HUES48 (cell line): Measurements from ENCODE around the gene UCP2.

ENCODE experiments used
- H3K27ac ChIP-seq: one replicate; pipeline ENCODE4 v1.7.0; 2013; ENCODE audit warnings: low read depth, low read length, inconsistent platforms
- H3K27me3 ChIP-seq: 2 replicates; pipeline ENCODE4 v1.6.1; 2013; ENCODE audit warnings: mild to moderate bottlenecking, low read length; ENCODE audit not compliant: control insufficient read depth, insufficient read depth
- H3K36me3 ChIP-seq: 2 replicates; pipeline ENCODE4 v1.6.1; 2013; ENCODE audit warnings: low read length; ENCODE audit not compliant: control insufficient read depth, insufficient read depth
- H3K4me1 ChIP-seq: 2 replicates; pipeline ENCODE4 v1.6.1; 2013; ENCODE audit warnings: mild to moderate bottlenecking, low read length; ENCODE audit not compliant: control insufficient read depth, insufficient read depth
- H3K4me3 ChIP-seq: 2 replicates; pipeline ENCODE4 v1.5.1; 2013; ENCODE audit warnings: mild to moderate bottlenecking, low read depth, low read length
- H3K9ac ChIP-seq: 2 replicates; pipeline ENCODE4 v1.6.1; 2013; ENCODE audit warnings: mild to moderate bottlenecking, low read depth, low read length, moderate library complexity
- H3K9me3 ChIP-seq: 2 replicates; pipeline ENCODE4 v1.6.1; 2013; ENCODE audit warnings: low read length; ENCODE audit not compliant: control insufficient read depth, insufficient read depth

The UCP2 gene

GRCh38 chr11:73929388-73929787, 53.3 kb downstream of the UCP2 start:
- Histone ChIP-seq H3K9ac (no peak overlapping the region), H3K4me3 (no peak overlapping the region), H3K36me3 (peaks cover 25% of the 10 kb centered on the region), H3K27ac (no peak overlapping the region), H3K27me3 (no peaks in the 10 kb centered on the region), H3K4me1 (peaks cover 4% of the 10 kb centered on the region; the same call in 1 of the 2 replicates), H3K9me3 (no peaks in the 10 kb centered on the region)
